G401 (cell line): ENCODE data around the gene RYR2. TPM values are rescaled to one million over a fixed set of nuclear protein-coding genes. Genes with fewer than 3 reads are reported as not detected.

Experiments
- DNase-seq: peaks from one replicate; pipeline ENCODE4 v3.0.0-alpha.2; 2015; ENCODE audit warnings: low spot score
- in situ Hi-C: cut with HindIII; loops from 2 replicates; pipeline ENCODE4 v1.10.0; 2016; ENCODE audit warnings: low sequenced_read_pairs, mixed read lengths
- total RNA-seq: library from RNA; depleted of rRNA; stranded (reverse); fragments of >200 nt; shearing (Covaris generic); gene quantifications from 2 replicates; pipeline ENCODE4 v1.2.3, GENCODE V29; 2014

The RYR2 gene
- total RNA-seq, 1 experiment from 2014 or later, result not detected

DNA sequence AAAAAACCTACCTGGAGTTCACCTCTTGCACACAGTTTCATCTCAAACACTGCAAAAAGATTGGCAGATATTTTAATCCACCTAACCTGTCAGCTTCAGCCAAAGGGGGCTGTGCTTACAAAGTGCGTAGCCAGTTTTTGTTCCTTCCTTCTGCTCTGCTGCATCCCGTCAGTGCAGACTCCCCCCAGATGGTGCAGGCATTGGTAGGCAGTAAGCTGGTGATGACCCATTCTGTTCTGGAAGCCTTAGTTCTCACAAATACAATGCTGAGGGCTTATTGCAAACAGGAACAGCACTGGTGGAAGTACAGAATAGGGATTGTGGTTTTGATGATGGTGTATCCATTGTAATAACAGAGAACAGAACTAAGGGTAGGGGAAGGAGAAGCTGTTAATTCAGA is 239.5 kb downstream of the RYR2 start:
- in situ Hi-C loops, result no loop called here

DNA sequence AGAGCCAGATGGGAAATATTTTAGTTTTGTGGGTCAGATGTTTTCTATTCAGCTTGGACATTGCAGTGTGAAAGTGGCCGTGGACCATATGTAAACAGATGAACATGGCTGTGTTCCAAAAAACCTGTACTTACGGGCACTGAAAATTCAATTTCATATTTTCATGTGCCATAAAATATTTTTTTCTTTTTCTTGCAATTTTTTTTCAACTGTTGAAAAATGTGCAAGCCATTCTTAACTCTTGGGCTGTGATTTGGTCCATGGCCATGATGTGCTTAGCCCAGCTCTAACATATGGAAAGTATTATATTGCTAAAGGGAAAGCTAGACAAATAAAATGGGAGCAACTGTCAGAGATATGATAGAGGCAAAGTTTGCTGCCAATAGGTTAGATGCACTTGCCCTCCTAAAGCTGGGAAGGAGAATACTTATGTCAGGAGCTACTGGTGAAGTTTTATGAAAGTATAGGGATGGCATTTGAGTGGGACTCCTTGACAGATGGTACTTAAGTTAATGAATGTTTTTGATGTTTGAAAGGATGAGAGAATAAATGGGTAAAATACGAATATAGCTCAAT is 240.3 kb downstream of the RYR2 start:
- in situ Hi-C loops, result no loop called here
- peak; percentile 48 for DNase-seq

More for the DNA sequence above, 239.5 kb downstream of the RYR2 start:
- DNase-seq, result peak; percentile 76

DNA sequence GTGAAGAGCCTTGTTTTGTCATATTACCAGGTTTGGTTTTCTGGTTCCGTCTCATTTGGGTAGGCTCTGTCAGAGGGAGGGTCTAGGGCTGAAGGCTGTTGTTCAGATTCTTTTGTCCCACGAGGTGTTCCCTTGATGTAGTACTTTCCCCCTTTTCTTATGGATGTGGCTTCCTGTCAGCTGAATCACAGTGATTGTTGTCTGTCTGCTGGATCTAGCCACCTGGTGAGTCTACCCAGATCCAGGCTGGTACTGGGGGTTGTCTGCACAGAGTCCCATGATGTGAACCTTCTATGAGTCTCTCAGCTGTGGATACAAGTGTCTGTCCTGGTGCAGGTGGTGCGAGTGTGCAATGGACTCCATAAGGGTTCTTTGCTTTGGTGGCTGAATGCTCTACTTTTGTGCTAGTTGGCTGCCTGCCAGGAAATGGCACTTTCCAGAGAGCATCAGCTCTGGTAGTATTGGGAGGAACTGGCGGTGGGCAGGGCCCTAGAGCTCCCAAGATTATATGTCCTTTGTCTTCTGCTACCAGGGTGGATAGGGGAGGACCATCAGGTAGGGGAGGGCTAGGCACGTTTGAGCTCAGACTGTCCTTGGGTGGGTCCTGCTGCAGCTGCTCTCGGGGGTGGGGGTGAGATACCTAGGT is 246.0 kb downstream of the RYR2 start:
- in situ Hi-C loops, result no loop called here
- DNase-seq, result peak; percentile 41

DNA sequence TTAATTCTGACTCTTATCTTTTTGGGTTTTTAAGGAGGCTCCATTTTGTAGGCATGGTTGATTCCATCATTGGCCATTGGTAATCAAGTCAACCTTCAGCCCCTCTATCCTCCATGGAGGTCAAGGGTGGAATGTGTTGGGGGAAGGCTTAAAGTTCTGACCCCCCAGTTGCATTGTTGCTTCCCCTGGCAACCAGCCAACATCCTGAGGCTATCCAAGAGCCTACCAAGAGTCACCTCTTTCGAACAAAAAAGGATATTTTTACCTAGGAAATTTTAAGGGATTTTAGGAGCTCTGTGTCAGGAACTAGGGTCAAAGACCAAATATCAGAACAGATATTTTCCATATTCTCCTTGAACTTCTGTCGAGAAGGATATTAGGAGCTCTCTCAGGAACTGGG is 251.8 kb downstream of the RYR2 start:
- DNase-seq, result no peak
- in situ Hi-C loops, result no loop called here

DNA sequence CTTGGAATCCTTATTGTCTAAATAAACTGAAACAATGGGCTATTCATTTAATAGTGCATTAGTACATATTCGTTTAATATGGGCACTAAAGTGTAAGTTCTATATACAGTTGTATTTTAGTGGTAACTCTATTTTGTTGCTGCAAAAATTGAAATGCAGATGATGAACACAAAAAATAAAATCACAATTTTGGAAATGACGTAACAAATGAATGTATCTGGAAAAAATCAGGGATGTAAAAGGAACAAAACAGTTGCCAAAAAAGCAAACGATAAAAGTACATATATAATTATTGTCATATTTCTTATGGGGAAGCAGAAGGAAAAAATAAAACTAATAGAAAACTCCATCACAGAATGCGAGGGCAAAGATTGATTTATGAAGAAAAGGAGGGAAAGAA is 254.9 kb downstream of the RYR2 start:
- in situ Hi-C loops, result no loop called here
- DNase-seq, result no peak

DNA sequence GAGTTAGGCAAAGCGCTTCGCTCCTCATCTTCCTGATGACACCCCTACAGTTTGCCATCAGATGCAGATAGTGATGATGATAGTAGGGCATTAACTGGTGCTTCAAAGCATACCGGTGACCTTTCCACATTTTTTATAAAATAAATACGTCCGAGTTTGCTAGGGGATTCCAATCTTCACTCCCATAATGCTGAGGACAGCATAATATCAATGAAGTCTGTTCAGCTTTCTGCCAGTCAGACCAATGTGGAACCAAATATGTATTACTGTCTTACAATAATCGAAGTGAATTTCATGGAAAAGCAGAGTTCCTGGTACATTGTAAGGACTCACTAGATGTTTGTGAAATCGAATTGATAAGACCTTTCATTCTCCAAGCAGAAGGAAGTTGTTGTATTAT is 258.7 kb downstream of the RYR2 start:
- no peak for DNase-seq
- in situ Hi-C loops, result no loop called here

DNA sequence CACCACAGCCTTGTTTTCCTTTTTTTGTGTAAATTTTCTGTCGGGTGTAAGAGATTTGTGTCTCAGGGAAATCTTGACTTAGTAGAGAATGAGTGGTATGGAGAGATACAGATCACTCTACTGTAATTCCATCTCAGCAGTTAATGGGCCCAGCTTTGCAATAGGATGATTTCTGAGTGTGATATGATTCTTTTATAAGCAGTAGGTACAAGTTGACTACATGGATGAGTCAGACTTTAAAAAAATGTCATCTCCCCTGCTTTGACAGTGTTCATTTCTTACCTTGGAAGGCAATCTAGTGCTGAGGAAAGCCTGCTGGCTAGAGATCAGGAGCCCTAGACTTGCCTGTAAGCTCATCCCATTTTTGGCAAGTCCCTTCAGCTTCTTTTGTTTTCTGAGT is 261.9 kb downstream of the RYR2 start:
- in situ Hi-C loops, result no loop called here
- DNase-seq, result peak; percentile 73

DNA sequence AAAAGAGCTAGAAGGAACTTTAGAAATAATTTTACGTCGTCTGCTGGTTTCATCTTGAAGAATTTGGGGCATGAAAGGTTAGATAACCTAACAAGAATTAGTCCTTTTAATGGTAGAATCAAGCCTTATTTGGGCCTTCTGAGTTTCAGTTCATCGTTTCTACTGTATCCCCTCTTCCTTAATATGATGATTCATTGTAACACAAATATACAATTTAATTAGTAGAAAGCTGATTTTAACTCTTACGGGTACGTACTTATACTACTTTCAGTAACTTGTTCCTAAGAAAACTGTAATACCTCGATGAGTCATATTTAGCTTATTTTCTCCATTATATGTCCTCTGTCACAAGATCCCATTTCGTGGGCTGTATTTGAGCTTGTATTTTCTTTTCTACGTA is 264.7 kb downstream of the RYR2 start:
- DNase-seq, result no peak
- in situ Hi-C loops, result no loop called here

DNA sequence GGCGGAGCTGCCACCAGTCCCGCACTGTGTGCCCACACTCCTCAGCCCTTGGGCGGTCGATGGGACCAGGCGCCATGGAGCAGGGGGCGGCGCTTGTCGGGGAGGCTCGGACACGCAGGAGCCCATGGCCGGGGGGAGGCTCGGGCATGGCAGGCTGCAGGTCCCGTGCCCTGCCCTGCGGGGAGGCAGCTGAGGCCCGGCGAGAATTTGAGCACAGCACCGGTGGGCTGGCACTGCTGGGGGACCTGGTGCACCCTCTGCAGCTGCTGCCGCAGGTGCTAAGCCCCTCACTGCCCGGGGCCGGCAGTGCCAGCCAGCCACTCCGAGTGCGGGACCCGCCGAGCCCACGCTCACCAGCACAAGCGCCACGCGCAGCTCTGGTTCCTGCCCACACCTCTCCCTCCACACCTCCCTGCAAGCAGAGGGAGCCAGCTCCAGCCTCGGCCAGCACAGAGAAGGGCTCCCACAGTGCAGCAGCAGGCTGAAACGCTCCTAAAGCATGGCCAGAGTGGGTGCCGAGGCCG is 267.7 kb downstream of the RYR2 start:
- in situ Hi-C loops, result no loop called here
- DNase-seq, result no peak

DNA sequence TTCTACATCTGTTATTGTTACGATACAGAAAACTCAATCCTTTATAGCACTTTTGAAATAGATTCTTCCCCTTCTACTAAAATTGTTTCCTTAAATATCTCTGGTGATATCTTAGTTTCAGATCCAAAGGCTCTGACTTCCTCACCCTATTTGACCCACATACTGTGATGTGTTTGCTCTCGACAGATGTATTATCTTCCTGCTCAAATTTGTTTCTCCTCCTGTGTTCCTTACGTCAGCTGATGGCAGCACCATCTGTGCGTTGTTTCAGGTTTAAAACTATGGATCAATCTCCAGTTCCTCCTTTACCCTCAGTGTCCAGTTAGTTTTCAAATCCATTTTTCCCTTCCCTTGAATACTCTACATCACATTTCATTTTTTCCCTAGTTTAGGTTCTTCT is 274.4 kb downstream of the RYR2 start:
- in situ Hi-C loops, result no loop called here
- DNase-seq, result peak; percentile 73

DNA sequence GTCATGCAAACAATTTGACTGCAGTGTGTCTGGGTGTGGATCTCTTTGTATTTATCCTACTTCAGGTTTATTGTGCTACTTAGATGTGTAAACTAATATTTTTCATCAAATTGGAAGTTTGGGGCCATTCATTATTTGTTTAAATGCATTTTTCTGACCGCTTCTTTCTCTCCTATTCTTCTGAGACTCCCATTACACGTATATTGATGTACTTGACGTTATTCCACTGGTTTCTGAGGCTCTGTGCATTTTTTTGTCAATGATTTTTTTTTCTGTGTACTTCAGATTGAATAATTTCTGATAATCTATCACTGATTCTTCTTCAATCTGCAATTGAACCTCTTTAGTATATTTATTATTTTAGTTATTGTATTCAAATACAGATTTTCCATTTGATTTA is 276.8 kb downstream of the RYR2 start:
- in situ Hi-C loops, result no loop called here
- DNase-seq, result no peak

DNA sequence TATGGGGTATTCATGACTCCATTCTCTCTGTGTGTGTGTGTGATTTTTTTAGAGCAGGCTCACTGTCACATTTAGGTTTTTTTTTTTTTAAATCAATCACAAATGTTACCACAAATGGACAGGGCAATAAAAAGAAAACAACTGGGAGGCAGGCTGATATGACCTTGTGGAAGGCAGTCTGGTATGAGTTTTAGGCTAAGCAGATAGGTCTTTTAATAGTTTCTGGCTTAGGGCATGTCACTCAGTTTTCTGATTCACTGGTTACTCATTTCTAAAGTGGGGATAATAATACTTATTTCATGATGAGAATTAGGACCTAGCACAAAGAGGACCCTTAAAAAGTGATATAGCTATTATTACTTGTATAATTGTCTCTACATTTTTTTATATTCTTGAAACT is 278.9 kb downstream of the RYR2 start:
- in situ Hi-C loops, result no loop called here
- DNase-seq, result no peak

DNA sequence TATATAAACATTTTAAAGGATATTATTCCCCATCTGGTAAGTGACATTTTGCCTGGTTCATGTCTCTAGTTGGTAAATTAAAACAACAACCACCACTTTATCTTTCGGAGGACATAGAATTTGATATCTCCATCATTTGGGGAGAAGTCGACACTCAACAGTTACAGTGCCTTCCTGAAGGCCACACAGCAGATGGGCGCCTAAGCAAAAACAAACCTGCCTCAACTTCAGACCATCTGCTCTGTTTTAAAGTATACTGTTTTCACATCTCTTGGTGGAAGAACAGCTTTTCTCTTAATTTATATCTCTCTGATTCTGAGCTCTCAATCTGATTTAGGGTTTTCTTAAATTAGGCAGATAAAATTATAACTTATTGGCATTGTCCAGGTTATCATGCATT is 282.2 kb downstream of the RYR2 start:
- peak; percentile 54 for DNase-seq
- in situ Hi-C loops, result no loop called here

DNA sequence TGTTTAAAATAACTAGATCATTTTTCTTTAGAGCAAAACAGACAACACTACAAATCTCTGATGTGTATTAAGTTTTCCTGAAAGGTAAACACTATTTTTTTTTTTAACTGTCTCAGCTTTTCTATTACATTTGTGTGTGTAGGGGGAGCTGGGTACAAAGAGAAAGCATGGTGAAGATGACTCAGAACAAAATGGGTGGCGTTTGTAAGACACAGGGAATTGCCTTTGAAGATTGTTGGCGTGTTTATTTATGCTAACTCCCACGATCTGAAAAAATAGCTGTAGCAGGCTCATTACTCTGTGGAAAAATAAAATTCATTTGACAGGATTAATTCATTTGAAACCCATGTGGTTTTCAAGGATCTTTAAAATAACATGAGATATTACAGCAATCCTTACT is 285.1 kb downstream of the RYR2 start:
- in situ Hi-C loops, result no loop called here

DNA sequence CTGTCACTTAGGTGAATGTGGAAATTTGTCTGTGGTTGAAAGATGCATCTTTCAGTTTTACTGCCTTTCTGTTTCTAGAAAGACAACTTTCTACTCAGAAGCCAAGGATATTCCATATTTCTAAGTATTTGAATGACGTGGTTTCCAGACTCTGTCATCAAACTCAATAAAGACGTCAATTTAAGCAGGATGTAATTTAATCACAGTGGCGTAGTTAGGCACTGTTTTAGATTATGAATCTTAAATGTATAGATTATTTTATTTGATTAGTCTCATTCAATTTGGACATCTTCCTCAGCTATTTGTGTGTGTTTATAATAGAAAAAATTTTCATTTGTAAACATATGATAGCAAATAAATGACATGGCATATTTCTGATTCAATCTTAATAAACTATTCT is 298.9 kb downstream of the RYR2 start:
- DNase-seq, result no peak
- in situ Hi-C loops, result no loop called here

More for the DNA sequence above, 285.1 kb downstream of the RYR2 start:
- no peak for DNase-seq

DNA sequence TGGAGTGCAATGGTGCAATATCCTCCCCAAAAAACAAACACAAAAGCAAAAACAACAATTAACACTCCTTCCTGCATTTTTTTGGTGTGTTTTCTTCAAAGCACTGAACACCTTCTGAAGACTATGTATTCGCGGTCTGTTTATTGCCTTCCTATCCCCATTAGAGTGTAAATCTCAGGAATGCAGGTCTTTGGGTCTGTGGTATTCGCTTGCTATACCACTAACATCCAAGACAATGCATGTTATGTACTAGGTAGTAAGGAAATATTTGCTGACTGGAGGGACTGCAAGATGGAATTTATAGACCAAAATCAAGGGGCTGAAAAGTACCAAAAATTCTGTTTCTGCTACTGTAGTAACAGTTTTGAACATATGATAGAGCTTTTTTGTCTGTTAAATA is 299.4 kb downstream of the RYR2 start:
- DNase-seq, result no peak
- in situ Hi-C loops, result no loop called here

DNA sequence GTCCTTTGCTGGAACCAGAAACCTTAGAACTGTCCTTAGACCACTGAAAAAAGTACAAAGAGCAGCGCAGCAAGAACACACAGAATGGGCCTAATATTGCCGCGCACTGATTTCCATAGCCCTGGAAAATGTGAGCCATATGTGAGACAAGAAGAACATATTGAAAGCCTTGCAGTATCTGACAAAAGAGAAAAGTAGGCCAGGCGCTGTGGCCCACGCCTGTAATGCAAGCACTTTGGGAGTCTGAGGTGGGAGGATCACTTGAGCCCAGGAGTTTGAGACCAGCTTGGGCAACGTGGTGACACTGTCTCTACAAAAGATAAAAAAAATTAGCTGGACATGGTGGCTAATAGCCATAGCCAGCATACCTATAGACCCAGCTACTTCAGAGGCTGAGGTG is 300.7 kb downstream of the RYR2 start:
- in situ Hi-C loops, result no loop called here
- DNase-seq, result no peak

DNA sequence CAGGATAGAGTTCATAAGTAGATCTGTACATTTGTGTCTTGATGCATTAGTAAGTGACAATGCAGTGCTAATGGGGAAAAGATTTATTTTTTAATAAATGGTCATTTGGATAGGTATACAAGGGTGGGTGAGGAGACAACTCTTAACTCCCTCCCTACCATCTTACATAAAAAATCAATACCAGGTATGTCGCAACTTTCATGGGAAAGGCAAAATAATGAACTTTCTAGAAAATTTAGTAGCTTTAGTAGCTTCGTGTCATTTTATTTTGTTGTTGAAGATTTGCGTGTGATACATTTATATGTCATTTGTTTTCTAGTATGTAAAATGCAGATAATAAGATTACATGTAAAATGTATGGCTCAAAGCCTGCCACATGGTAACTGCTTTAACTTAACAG is 310.8 kb downstream of the RYR2 start:
- in situ Hi-C loops, result no loop called here

DNA sequence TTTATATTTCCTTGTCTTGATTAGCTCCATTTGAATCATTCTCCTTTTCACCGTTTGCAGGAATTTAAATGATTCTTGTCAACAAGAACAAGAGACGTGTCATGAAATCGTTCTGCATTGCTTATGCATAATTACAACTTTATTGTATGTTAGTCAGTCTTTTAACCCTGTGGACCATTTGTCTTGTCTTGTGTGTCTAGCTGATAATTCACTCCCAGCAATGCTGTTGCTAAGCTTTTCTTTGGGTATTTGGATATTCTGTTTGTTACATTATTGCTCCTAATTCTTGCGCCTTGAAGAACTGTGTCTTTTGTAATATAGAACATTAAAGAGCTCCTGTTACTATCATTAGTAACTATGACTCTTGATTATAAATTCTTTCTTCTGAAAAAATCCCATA is 311.9 kb downstream of the RYR2 start:
- DNase-seq, result no peak
- in situ Hi-C loops, result no loop called here

More for the DNA sequence above, 310.8 kb downstream of the RYR2 start:
- DNase-seq, result no peak

DNA sequence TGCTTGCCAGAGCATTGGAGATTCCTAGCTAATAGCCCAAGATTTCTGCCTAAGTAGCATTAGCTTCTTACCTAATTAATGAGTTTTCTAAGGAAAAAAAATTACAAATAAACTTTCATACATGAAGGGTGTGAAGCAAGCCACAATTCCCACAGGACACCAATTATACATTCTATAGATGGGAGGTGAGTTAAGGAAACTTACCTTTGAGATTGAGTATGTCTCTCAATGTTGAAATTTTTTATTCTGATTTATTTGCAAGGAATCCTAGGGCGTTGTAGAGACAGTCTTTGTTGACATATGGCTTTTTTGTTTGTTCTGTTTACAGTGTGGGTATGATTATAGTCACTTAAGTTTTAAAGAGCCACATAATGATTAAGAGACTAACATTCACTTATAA is 313.0 kb downstream of the RYR2 start:
- in situ Hi-C loops, result no loop called here
- DNase-seq, result no peak

DNA sequence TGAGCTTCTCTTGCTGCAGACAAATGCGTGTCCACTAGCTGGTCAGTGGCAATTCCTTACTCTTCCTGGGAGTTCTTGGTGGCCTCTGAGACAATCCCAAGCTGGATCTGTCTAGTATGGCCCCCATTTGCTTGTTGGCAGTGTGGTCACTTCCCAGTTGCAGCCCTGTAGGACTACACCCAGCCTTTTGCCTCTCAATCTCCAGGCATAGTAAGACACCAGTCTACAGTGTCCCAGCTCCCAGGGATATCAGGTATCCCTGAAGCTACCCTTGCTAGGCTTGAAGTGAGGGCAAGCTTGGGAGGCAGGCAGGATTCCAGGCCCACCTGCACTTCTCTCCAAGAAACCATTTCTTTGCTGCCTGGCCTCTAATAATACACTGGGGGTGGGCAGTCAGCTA is 316.6 kb downstream of the RYR2 start:
- in situ Hi-C loops, result no loop called here
- no peak for DNase-seq
